ENCODE data around the gene INIP.

Gene INIP

DNA sequence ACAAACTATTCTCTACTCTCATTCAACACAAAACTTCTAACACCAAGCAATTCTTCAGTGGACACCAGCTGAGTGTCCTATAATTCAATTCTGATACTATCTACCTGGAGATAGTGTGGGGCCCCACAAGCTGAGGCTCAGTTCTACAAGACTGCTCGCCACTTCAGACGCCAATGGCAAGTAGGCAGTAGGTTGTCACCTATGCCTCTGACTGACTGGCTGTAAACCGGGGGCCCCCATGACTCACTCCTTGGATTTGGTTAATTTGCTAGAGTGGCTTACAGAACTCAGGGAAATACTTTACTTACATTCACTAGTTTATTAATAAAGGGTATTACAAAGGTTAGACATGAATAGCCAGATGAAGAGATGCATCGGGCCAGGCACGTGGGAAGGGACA lies 21.5 kb downstream of the INIP start:
- no peak overlapping the region for H3K27ac ChIP-seq (ENCODE audit: low read length)

DNA sequence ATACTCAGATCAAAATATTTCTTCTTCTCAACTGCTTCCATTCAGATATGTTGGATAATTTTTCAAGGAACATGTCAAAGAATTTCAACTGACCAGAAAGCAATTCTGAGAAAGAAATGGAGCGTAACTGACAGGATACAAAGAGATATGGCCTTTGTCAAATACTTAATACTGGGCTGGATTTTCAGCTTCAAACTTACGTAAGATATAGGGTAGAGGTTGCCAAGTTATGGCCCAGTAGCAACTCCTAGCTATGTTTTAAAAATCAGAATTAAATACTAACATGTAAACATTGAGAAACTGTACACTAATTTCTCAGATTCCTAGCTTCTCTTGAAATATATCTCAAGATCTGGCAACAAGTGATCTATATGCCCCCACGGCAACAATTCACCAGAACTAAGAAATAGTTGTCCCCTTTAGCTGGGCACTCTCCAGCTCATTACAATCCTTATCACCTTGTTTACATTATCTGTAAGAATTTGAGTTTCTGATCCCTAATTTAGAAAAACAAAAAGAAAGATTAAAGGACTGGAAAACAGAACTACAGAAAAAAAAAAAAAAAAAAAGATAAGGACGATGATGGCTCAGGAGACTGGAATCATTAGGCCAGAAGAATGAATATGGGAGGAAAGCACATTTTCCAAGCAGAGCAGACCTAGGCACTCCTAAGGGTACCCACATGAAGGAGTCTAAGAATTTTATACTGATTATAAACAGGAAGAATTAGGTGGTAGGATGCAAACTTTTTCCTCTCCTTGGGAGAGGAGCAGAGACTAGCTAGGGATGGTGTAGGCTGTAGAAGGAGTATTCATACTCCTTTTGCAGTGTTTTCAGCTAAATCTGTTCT lies 23.0 kb downstream of the INIP start:
- H3K9ac ChIP-seq (ENCODE audit: low read depth, low read length) = no peak overlapping the region
- no peak overlapping the region for H3K27ac ChIP-seq (ENCODE audit: low read length)
- H4K20me1 ChIP-seq (ENCODE audit: insufficient read depth, low read length) = no peaks in the 10 kb centered on the region
- ATAC-seq (ENCODE audit: insufficient read depth, low read depth) (no peak), DNase-seq (no peak)
- peaks cover 26% of the 10 kb centered on the region for H3K36me3 ChIP-seq (ENCODE audit: insufficient read depth, low read length)
- no peaks in the 10 kb centered on the region for H3K4me1 ChIP-seq (ENCODE audit: insufficient read depth, low read length)
- no peaks in the 10 kb centered on the region for H3K27me3 ChIP-seq (ENCODE audit: insufficient read depth, low read length, poor library complexity)
- no peaks in the 10 kb centered on the region for H3K9me3 ChIP-seq (ENCODE audit: insufficient read depth, low read length, severe bottlenecking)
- TF ChIP-seq EZH2 (IDR thresholded peaks at IDR 0.05; ENCODE audit: borderline replicate concordance, low read depth, low read length, severe bottlenecking) = no peak
- TF ChIP-seq, protein P1, sequence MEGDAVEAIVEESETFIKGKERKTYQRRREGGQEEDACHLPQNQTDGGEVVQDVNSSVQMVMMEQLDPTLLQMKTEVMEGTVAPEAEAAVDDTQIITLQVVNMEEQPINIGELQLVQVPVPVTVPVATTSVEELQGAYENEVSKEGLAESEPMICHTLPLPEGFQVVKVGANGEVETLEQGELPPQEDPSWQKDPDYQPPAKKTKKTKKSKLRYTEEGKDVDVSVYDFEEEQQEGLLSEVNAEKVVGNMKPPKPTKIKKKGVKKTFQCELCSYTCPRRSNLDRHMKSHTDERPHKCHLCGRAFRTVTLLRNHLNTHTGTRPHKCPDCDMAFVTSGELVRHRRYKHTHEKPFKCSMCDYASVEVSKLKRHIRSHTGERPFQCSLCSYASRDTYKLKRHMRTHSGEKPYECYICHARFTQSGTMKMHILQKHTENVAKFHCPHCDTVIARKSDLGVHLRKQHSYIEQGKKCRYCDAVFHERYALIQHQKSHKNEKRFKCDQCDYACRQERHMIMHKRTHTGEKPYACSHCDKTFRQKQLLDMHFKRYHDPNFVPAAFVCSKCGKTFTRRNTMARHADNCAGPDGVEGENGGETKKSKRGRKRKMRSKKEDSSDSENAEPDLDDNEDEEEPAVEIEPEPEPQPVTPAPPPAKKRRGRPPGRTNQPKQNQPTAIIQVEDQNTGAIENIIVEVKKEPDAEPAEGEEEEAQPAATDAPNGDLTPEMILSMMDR (IDR thresholded peaks at IDR 0.05; ENCODE audit: borderline replicate concordance, extremely low read depth, low read length, poor library complexity, severe bottlenecking) = no peak
- H3K4me3 ChIP-seq (ENCODE audit: low read depth in 1 of 2, low read length in 2 of 2) = no peak overlapping the region
- H3K79me2 ChIP-seq (ENCODE audit: insufficient read depth, low read length) = no peaks in the 10 kb centered on the region
- no peak overlapping the region for H3K4me2 ChIP-seq (ENCODE audit: insufficient read depth, low read length)
- no peak overlapping the region for H2AFZ ChIP-seq (ENCODE audit: low read depth, low read length)

More for the DNA sequence above, 21.5 kb downstream of the INIP start:
- Histone ChIP-seq H3K27me3 (ENCODE audit: insufficient read depth, low read length, poor library complexity) (no peaks in the 10 kb centered on the region), H3K9me3 (ENCODE audit: insufficient read depth, low read length, severe bottlenecking) (no peaks in the 10 kb centered on the region), H3K36me3 (ENCODE audit: insufficient read depth, low read length) (peaks cover 25% of the 10 kb centered on the region), H3K4me3 (ENCODE audit: low read depth in 1 of 2, low read length in 2 of 2) (no peak overlapping the region), H3K79me2 (ENCODE audit: insufficient read depth, low read length) (0 out of 2 replicates have a peak, but pooled peaks cover 2% of the 10 kb centered on the region), H3K9ac (ENCODE audit: low read depth, low read length) (no peak overlapping the region), H3K4me2 (ENCODE audit: insufficient read depth, low read length) (no peak overlapping the region), H2AFZ (ENCODE audit: low read depth, low read length) (no peak overlapping the region), H4K20me1 (ENCODE audit: insufficient read depth, low read length) (no peaks in the 10 kb centered on the region), H3K4me1 (ENCODE audit: insufficient read depth, low read length) (no peaks in the 10 kb centered on the region)
- ATAC-seq (ENCODE audit: insufficient read depth, low read depth) = no peak
- TF ChIP-seq, protein P1 (IDR thresholded peaks at IDR 0.05; ENCODE audit: borderline replicate concordance, extremely low read depth, low read length, poor library complexity, severe bottlenecking) = no peak
- no peak for TF ChIP-seq EZH2 (IDR thresholded peaks at IDR 0.05; ENCODE audit: borderline replicate concordance, low read depth, low read length, severe bottlenecking)
- no peak for DNase-seq

DNA sequence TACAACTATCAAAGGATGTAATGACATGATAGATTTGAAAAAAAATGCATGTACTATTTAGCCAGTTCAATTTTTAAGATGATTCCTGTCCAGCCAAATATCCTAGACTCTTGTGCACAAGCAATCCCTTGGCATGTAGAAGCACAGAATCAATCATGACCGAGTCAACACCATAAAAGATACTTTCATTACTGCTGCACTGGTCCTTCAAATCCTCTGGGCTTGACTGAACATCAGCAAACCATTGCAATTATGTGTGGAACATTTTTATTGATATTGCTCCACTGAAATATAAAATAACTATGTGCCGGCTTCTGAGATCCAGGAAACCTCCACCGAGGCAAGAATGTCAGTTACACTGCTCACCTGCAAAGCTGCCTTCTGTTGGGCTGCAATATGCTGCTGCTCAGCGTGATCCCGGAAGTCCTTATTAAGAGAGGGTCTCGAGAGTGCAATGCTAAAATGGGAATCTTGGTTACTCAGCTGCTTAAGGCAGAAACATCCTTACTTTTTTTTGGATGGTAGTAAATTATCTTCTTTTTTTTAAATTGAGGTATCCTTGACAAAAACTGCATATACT lies 28.7 kb downstream of the INIP start:
- ATAC-seq (ENCODE audit: insufficient read depth, low read depth) (no peak), DNase-seq (no peak)
- Histone ChIP-seq H4K20me1 (ENCODE audit: insufficient read depth, low read length) (no peaks in the 10 kb centered on the region), H3K4me3 (ENCODE audit: low read depth in 1 of 2, low read length in 2 of 2) (no peak overlapping the region), H3K36me3 (ENCODE audit: insufficient read depth, low read length) (peaks cover 33% of the 10 kb centered on the region; the same call in 1 of the 2 replicates), H3K79me2 (ENCODE audit: insufficient read depth, low read length) (no peaks in the 10 kb centered on the region), H3K9ac (ENCODE audit: low read depth, low read length) (no peak overlapping the region), H2AFZ (ENCODE audit: low read depth, low read length) (no peak overlapping the region), H3K27ac (ENCODE audit: low read length) (no peak overlapping the region), H3K27me3 (ENCODE audit: insufficient read depth, low read length, poor library complexity) (no peaks in the 10 kb centered on the region), H3K9me3 (ENCODE audit: insufficient read depth, low read length, severe bottlenecking) (no peaks in the 10 kb centered on the region), H3K4me2 (ENCODE audit: insufficient read depth, low read length) (no peak overlapping the region), H3K4me1 (ENCODE audit: insufficient read depth, low read length) (no peaks in the 10 kb centered on the region)
- no peak for TF ChIP-seq EZH2 (IDR thresholded peaks at IDR 0.05; ENCODE audit: borderline replicate concordance, low read depth, low read length, severe bottlenecking)
- TF ChIP-seq, protein P1 (IDR thresholded peaks at IDR 0.05; ENCODE audit: borderline replicate concordance, extremely low read depth, low read length, poor library complexity, severe bottlenecking) = no peak

Data from DND-41 (cell line).